Muscle layer of colon (tissue), 2 donors: ENCODE data around the gene ONECUT2.

ENCODE experiments used
- H3K27ac ChIP-seq: one replicate; pipeline ENCODE4 v1.7.0; 2013; ENCODE audit warnings: low read depth, mild to moderate bottlenecking, low read length, moderate library complexity
- H3K27me3 ChIP-seq, 2 donors: one replicate each; pipeline ENCODE4 v1.7.0; 2013; ENCODE audit warnings: low read length in 2 of 2, mild to moderate bottlenecking in 2 of 2; ENCODE audit not compliant: insufficient read depth in 2 of 2, control insufficient read depth in 1 of 2
- H3K36me3 ChIP-seq: one replicate; pipeline ENCODE4 v1.7.0; 2013; ENCODE audit warnings: mild to moderate bottlenecking, low read length; ENCODE audit not compliant: insufficient read depth
- H3K4me1 ChIP-seq: one replicate; pipeline ENCODE4 v1.7.0; 2013; ENCODE audit warnings: mild to moderate bottlenecking, low read length; ENCODE audit not compliant: insufficient read depth
- H3K4me3 ChIP-seq, 2 donors: one replicate each; pipeline ENCODE4 v1.7.0; 2013; ENCODE audit warnings: low read length in 2 of 2, low read depth in 1 of 2, mild to moderate bottlenecking in 1 of 2, moderate library complexity in 1 of 2
- H3K9ac ChIP-seq: one replicate; pipeline ENCODE4 v1.7.0; 2013; ENCODE audit warnings: low read length
- H3K9me3 ChIP-seq: one replicate; pipeline ENCODE4 v1.7.0; 2013; ENCODE audit warnings: mild to moderate bottlenecking, low read length
- donor health status: abdominal sarcoma.
- donor health status: Adenocarcinoma of cecum.

ONECUT2 gene

DNA sequence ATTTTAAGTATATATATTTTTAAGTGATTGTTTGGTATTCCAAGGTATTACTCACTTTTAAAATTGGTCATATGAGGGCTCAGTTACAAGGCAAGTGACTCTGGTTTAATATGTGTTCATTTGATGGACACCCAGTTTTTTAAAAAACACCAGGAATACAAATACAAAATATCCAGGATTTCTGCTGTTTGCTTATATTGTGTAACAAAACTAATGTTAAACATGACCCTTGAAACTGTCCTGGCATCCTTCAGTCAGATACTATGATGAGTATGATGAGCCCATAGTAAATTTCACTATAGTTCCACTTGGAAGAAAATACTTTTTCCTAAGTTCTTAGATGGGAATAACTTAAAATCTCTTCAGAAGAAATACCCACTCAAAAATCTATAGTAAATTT lies 11.4 kb upstream of the ONECUT2 start:
- peaks cover 11 to 31% of the 10 kb centered on the region in 2 donors for H3K27me3 ChIP-seq
- H3K4me3 ChIP-seq: no peak overlapping the region
- H3K9ac ChIP-seq: no peak overlapping the region
- H3K27ac ChIP-seq: no peak overlapping the region
- no peaks in the 10 kb centered on the region for H3K36me3 ChIP-seq
- H3K4me1 ChIP-seq: no peaks in the 10 kb centered on the region
- peaks cover 4% of the 10 kb centered on the region for H3K9me3 ChIP-seq

DNA sequence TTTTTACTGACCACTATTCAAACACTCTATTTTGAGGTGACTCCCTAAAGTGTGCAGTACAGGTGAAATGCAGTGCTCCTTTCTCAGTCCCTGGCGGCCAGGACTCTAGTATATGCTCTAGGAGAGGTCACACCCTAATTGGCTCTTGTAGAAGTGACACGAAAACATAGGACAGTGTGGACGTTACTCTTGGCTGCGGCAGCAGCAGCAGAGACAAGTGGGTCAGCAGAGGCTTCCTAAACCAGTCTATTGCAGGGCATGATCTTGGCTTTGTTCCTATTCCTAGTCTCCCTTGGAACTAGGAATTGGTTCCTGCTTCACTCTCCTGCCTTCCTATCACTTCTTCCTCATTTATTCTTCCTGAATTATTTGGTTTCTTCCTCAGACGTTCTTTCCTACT lies 10.1 kb upstream of the ONECUT2 start:
- H3K4me3 ChIP-seq: no peak overlapping the region

DNA sequence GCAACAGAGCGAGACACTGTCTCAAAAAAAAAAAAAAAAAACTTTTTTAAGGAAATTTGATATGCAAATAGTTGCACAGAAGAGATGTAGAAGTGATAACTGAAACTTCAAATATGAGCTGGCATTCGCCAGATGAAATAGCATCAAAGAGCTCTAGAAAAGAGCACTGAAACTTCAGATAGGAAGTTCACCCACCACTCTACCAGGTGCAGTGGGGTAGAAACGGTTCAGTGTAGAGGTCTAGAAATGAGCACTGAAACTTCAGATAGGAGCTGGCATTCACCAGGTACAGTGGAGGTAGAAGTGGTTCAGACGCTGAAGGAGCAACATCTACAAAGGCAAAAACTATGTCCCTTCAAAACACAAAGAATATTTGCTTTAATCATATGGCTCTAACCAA lies 9.0 kb upstream of the ONECUT2 start:
- H3K9ac ChIP-seq: no peak overlapping the region
- peaks cover 5% of the 10 kb centered on the region for H3K4me1 ChIP-seq
- H3K27ac ChIP-seq: no peak overlapping the region
- H3K4me3 ChIP-seq: no peak overlapping the region
- H3K27me3 ChIP-seq: peaks cover 34 to 55% of the 10 kb centered on the region in 2 donors
- H3K9me3 ChIP-seq: no peaks in the 10 kb centered on the region
- no peaks in the 10 kb centered on the region for H3K36me3 ChIP-seq

More for the DNA sequence above, 10.1 kb upstream of the ONECUT2 start:
- Histone ChIP-seq H3K9me3 (peaks cover 4% of the 10 kb centered on the region), H3K27me3 (peaks cover 23 to 44% of the 10 kb centered on the region in 2 donors), H3K36me3 (no peaks in the 10 kb centered on the region), H3K27ac (no peak overlapping the region), H3K4me1 (no peaks in the 10 kb centered on the region), H3K9ac (no peak overlapping the region)

- H3K27me3 ChIP-seq: peaks cover 48 to 69% of the 10 kb centered on the region in 2 donors
- H3K36me3 ChIP-seq: no peaks in the 10 kb centered on the region
- no peak overlapping the region for H3K27ac ChIP-seq
- no peak overlapping the region for H3K4me3 ChIP-seq
- H3K9ac ChIP-seq: no peak overlapping the region
- H3K4me1 ChIP-seq: peaks cover 5% of the 10 kb centered on the region
- no peaks in the 10 kb centered on the region for H3K9me3 ChIP-seq
These were observed 7.6 kb upstream of the ONECUT2 start for GRCh38 chr18:57427429-57428201.

- Histone ChIP-seq H3K36me3 (no peaks in the 10 kb centered on the region), H3K4me1 (peaks cover 5% of the 10 kb centered on the region), H3K9me3 (no peaks in the 10 kb centered on the region), H3K27me3 (peaks cover 57 to 78% of the 10 kb centered on the region in 2 donors), H3K4me3 (no peak overlapping the region), H3K9ac (no peak overlapping the region), H3K27ac (no peak overlapping the region)
These were observed 6.7 kb upstream of the ONECUT2 start for GRCh38 chr18:57428221-57429150.

DNA sequence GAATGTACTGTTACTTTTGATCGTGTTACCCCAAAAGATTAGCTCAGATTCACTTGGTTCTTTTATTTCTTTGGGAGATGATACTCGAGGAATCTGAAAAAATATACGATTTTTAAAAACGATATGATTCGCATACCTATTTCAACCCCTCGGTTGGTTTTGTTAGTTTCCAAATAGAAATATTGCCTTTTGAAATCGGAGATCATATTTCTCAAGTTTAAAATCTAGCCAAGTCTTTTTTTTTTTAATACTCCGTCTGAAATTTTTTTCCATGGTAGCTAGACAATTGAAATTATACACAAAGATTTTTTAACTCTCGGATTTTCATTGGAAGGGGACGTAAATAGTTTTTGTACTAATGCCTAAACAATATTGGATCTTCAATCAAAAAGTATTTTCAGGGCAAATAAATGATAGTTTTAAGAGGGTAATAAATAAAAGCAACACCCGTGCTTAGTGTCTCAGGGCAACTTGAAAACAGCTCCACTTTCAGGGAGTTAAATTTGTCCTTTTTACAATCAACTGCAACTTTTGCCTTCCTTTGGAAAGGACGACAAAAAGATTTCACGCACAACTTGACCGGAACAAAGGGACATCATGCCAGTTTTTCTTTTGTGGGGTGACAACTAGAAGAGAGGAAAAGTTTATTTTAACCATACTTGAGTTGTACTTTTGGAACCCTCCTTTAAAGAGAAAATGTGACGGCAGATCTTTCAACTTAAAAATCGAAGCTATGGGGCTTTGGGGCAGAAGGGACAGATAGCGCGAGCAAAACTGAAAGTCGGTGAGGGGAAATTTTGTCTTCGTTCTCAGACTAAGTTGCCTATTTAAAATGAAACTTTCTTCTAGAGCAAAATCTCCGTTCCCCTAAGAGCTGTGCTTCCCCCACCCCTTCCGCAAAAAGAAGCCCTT lies 5.8 kb upstream of the ONECUT2 start:
- no peaks in the 10 kb centered on the region for H3K36me3 ChIP-seq
- H3K4me1 ChIP-seq: peaks cover 13% of the 10 kb centered on the region
- no peak overlapping the region for H3K27ac ChIP-seq
- peak overlapping the region in 1 of 2 donors; percentile 31 for H3K4me3 ChIP-seq
- H3K9ac ChIP-seq: no peak overlapping the region
- no peaks in the 10 kb centered on the region for H3K9me3 ChIP-seq
- H3K27me3 ChIP-seq: peaks cover 67 to 85% of the 10 kb centered on the region in 2 donors

GRCh38 chr18:57430079-57431001 lies 4.8 kb upstream of the ONECUT2 start:
- Histone ChIP-seq H3K4me1 (peaks cover 19% of the 10 kb centered on the region), H3K36me3 (no peaks in the 10 kb centered on the region), H3K27me3 (peaks cover 72 to 89% of the 10 kb centered on the region in 2 donors), H3K27ac (no peak overlapping the region), H3K4me3 (peak overlapping the region in 1 of 2 donors; percentile 31), H3K9me3 (no peaks in the 10 kb centered on the region), H3K9ac (no peak overlapping the region)

DNA sequence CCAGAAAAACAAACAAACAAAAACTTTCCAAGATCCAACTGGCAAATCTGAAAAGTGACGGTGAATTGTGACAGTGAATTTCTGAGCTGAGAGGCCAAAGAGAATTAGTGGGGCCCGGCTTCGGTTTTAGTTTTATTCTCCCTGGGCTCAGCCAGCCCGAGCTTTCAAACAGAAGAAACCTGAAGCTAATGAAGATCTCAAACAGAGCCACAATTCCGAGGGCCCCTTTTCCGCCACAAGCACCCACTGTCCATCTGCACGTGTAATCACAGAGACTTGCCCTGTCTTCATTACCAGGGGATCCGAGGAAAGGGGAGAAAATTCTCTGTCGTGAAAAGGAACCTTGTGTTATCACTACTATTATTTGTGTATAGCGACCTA lies 4.2 kb upstream of the ONECUT2 start:
- Histone ChIP-seq H3K4me1 (peaks cover 19% of the 10 kb centered on the region), H3K36me3 (no peaks in the 10 kb centered on the region), H3K9me3 (no peaks in the 10 kb centered on the region), H3K9ac (no peak overlapping the region), H3K27me3 (peaks cover 73 to 89% of the 10 kb centered on the region in 2 donors), H3K4me3 (no peak overlapping the region), H3K27ac (no peak overlapping the region)

GRCh38 chr18:57431467-57432080 lies 3.6 kb upstream of the ONECUT2 start:
- H3K27me3 ChIP-seq: peaks cover 78 to 92% of the 10 kb centered on the region in 2 donors
- H3K4me3 ChIP-seq: no peak overlapping the region
- H3K4me1 ChIP-seq: peaks cover 19% of the 10 kb centered on the region
- no peaks in the 10 kb centered on the region for H3K36me3 ChIP-seq
- H3K9ac ChIP-seq: no peak overlapping the region
- no peaks in the 10 kb centered on the region for H3K9me3 ChIP-seq
- no peak overlapping the region for H3K27ac ChIP-seq

GRCh38 chr18:57432140-57432539 lies 3.0 kb upstream of the ONECUT2 start:
- H3K36me3 ChIP-seq: no peaks in the 10 kb centered on the region
- H3K27ac ChIP-seq: no peak overlapping the region
- peaks cover 21% of the 10 kb centered on the region for H3K4me1 ChIP-seq
- H3K9ac ChIP-seq: no peak overlapping the region
- H3K9me3 ChIP-seq: no peaks in the 10 kb centered on the region
- H3K27me3 ChIP-seq: peaks cover 84 to 92% of the 10 kb centered on the region in 2 donors
- H3K4me3 ChIP-seq: no peak overlapping the region
